NCI-H748 (cell line): ENCODE data around the gene SHKBP1.

Experiments
- DNase-seq: peaks from one replicate; lab custom pipeline; 2025; ENCODE audit not compliant: unreplicated experiment; lab: John Stamatoyannopoulos, UW

The SHKBP1 gene

DNA sequence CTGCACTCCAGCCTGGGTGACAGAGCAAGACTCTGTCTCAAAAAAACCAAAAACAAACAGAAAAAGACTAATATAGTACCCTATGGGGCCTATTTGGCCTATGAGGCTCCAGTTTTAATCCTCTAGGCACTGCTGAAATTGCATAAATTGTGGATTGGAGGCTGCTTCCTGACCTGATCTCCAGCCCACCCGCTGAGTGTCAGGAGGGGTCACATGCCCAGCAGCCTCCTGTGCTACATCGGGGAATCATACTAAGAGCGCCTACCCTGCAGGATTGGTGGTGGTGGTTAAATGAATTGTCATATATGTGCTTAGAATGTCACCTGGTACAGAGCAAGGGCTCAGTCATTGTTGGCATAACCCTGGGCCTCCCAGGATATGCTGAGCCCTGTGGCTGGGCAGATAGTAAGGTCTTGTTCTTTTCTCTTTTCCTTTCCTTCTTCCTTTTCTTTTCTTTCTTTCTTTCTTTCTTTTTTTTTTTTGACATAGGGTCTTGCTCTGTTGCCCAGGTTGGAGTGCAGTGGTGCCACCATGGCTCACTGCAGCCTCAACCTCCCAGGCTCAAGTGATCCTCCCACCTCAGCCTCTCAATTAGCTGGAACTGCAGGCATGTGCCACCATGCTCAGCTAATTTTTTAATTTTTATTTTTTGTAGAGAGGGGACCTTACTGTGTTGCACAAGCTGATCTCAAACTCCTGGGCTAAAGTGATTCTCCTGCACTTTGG is 55.8 kb downstream of the SHKBP1 start:
- no peak for DNase-seq

DNA sequence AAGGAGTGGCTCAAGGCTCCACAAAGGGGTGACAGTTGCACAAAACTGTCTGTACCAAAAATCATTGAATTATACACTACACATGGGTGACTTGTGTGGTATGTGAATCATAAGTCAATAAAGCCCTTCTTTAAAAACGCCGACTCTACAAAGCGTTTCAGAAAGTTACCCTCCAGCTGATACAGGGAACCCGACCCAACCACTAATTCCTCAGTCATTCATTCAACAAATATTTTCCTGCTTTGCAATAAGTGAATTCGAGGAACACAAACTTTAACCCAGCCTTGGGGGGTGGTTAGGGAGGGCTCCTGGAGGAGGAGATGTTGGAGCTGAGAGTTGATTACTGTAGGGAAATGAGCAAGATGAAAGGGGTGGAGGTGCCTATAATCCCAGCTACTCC is 56.5 kb downstream of the SHKBP1 start:
- no peak for DNase-seq

DNA sequence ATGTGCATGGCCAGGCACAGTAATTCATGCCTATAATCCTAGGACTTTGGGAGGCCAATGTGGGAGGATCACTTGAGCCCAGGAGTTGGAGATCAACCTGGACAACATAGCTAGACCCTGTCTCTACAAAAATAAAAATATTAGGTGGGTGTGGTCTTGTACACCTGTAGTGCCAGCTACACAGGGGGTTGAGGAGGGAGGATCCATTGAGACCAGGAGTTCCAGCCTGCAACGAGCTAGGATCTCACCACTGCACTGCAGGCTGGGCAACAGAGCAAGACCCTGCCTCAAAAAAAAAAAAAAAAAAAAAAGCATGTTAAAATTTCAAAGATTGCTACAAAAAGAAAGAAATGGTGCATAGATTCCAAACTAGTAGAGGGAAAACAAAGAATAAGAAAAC is 61.7 kb downstream of the SHKBP1 start:
- no peak for DNase-seq

DNA sequence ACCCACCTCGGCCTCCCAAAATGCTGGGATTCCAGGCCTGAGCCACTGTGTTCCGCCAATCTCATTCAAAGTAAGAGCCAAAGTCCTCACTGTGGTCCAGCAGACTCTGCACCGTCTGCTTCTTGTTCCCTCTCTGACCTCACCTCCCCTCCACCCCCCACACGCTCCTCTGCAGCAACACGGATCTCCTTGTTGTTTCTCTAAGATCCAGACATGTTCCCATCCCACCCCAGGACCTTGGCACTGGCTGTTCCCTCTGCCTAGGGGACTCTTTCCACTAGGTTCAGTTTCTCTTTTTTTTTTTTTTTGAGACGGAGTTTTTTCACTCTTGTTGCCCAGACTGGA is 62.9 kb downstream of the SHKBP1 start:
- no peak for DNase-seq

DNA sequence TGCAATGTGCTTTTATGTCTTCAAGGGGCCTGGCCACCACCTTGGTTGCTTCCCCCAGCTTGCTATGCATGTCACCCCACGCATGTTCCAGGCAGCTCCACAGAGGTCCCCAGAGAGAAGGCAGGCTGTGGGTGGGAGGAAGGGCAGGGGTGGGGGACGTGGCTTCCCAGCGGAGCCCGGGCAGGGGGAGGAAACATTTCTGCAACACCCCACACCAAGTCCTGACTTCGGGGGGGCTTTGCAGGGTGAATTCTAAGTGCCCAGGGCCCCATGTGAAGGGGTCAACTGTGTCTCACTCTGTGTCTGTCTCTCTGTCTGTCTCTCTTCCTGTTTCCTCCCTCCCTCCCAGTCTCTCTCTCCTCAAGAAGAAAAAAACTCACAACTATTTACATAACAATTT is 64.1 kb downstream of the SHKBP1 start:
- no peak for DNase-seq
